Stimulated activated naive B cell treated with anti-CD40 and anti-IgM and Interleukin-4, amounts not matched to agents 10 μg/mL and 1 μg/mL and 100 μg/mL, for 72 hours (primary cell): ENCODE measurements around the gene GINS2.

Experiments used
- ATAC-seq, 2 donors: fragments of 150-1000 bp; cut with Tn5 transposase; replicated peaks; 2 replicates each; pipeline ENCODE4 v1.10.0; 2021; ENCODE audit warnings: moderate library complexity in 1 of 2
- DNase-seq: peaks from one replicate; pipeline ENCODE4 v3.0.0; 2021
- H3K27ac Mint-ChIP-seq: one replicate; pipeline ENCODE4 v1.8.0; 2022; ENCODE audit warnings: mild to moderate bottlenecking, mixed read lengths
- H3K27me3 Mint-ChIP-seq, 2 donors: one replicate each; pipeline ENCODE4 v1.8.0; 2022; ENCODE audit warnings: mixed read lengths in 2 of 2
- H3K36me3 Mint-ChIP-seq, 2 donors: one replicate each; pipeline ENCODE4 v1.8.0; 2022; ENCODE audit warnings: mixed read lengths in 2 of 2, mild to moderate bottlenecking in 1 of 2
- H3K4me1 Mint-ChIP-seq, 2 donors: one replicate each; pipeline ENCODE4 v1.8.0; 2022; ENCODE audit warnings: mixed read lengths in 2 of 2, mild to moderate bottlenecking in 1 of 2
- H3K4me3 Mint-ChIP-seq, 2 donors: one replicate each; pipeline ENCODE4 v1.8.0; 2022; ENCODE audit warnings: mild to moderate bottlenecking in 2 of 2, mixed read lengths in 2 of 2, moderate library complexity in 1 of 2
- H3K9me3 Mint-ChIP-seq, 2 donors: one replicate each; pipeline ENCODE4 v1.8.0; 2022; ENCODE audit warnings: mixed read lengths in 2 of 2, mild to moderate bottlenecking in 1 of 2

GINS2 gene

GRCh38 chr16:85675251-85675874 lies 13.4 kb downstream of the GINS2 start:
- Mint-ChIP-seq H3K27me3 (no peaks in the 10 kb centered on the region), H3K27ac (no peak overlapping the region), H3K36me3 (peaks cover 16 to 39% of the 10 kb centered on the region in 2 donors), H3K9me3 (no peaks in the 10 kb centered on the region), H3K4me1 (peaks cover 6 to 8% of the 10 kb centered on the region in 2 donors), H3K4me3 (no peak overlapping the region)
- no peak for DNase-seq
- peak in 1 of 2 donors; percentile 33 for ATAC-seq

DNA sequence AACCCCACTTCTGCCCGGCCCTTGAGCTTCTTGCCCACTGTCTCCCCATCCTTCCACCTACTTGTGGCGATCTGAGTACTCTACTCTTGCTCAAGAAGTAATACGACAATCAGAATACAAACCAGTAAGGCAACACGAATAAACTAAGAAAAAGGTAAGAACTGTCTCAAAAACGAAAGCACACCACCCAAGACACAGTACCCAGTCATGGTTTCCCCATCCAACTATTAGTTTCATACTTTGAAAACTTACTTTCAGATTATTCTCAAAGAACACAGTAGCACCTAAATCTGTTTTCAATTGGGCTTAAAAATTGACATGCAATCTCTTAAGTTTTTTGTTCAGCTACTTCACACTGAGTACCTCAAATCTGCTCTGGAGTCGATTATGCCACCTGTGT lies 13.9 kb downstream of the GINS2 start:
- no peaks in the 10 kb centered on the region for H3K9me3 Mint-ChIP-seq
- peaks cover under 1 to 4% of the 10 kb centered on the region in 2 donors for H3K4me1 Mint-ChIP-seq
- no peaks in the 10 kb centered on the region for H3K27me3 Mint-ChIP-seq
- no peak for ATAC-seq
- peaks cover 18 to 39% of the 10 kb centered on the region in 2 donors for H3K36me3 Mint-ChIP-seq
- DNase-seq: no peak
- H3K4me3 Mint-ChIP-seq: no peak overlapping the region
- no peak overlapping the region for H3K27ac Mint-ChIP-seq

DNA sequence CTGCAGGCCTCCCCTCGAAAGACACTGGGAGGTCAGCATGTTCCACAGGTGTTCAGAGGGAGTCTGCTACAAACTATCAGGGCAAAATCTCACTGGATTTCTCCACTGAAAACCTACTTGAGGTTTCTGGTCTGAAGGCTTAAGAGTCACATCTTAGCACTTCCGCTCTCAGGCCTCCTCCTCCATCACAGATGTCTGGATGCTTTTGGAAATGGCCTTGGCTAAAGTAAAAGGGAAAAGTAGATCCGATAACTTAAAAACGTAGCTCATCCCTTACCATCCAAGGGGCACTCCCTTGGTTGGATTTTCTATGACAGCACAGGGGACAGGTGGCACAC lies 14.4 kb downstream of the GINS2 start:
- no peak for ATAC-seq
- Mint-ChIP-seq H3K4me1 (peaks cover 0 to 2% of the 10 kb centered on the region in 2 donors), H3K9me3 (no peaks in the 10 kb centered on the region), H3K27ac (no peak overlapping the region), H3K27me3 (no peaks in the 10 kb centered on the region), H3K4me3 (no peak overlapping the region), H3K36me3 (peaks cover 22 to 40% of the 10 kb centered on the region in 2 donors)
- DNase-seq: no peak

DNA sequence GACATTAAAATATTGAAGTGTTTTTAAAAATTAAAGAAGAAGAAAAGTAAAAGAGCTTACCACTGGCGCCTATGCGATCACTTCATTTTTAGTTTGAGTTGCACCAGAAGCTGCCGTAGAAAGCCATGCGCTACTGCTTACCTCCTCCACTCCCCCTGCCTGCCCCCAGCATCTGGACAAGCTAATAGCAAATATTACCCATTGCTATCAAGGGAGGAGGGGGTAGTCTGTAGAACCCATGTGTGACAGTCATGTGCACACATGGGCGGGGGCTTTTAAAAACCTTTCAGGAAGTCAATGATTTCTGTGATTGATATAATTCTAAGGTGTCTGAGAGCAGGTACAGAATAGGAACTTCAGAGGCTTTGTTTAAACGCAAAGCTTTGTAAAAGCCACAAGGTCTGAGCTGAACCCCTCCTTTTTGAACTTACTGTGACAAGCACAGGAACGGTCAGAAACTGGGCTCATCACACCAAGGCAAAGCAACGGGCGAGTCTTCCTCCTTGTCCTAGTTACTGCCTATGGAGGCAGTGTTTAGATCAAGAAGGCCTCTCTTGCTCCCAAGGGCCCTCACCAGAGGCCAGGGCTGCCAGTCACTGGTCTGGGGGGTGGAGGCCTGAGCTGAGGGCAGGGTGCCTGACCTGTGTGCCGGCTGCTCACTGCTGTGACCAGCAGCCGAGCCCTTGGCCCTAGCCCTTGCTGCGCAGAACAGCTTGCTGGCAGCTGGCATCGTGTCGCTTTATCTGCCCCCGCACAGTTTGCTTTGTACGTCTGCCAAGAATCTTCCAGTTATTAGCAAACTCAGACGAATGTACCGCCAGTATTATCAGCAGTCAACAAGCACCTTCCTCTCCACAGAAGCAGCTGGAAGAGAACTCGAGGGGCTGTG lies 15.0 kb downstream of the GINS2 start:
- H3K4me3 Mint-ChIP-seq: no peak overlapping the region
- ATAC-seq: no peak
- H3K9me3 Mint-ChIP-seq: no peaks in the 10 kb centered on the region
- H3K27me3 Mint-ChIP-seq: no peaks in the 10 kb centered on the region
- peaks cover 24 to 42% of the 10 kb centered on the region in 2 donors for H3K36me3 Mint-ChIP-seq
- DNase-seq: no peak
- peaks cover 0 to 2% of the 10 kb centered on the region in 2 donors for H3K4me1 Mint-ChIP-seq
- no peak overlapping the region for H3K27ac Mint-ChIP-seq

DNA sequence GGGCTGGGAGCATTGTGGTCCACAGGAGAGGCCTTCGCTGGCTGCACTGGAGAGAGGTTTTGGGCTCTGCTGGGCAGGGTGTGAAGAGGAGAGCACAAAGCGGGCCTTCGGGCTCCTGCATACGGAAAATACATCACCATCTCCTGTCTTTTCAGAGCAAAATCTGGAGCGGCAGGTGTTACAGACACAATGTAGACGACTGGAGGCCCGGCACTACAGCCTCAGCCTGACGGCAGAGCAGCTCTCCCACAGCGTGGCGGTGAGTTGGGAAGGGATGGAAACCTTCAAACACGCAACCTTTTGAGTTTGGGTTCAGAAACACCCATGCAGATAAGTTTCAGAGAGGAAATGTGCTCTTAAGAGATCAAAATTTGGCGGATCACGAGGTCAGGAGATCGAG lies 17.9 kb downstream of the GINS2 start:
- H3K4me1 Mint-ChIP-seq: peaks cover 0 to 2% of the 10 kb centered on the region in 2 donors
- H3K27ac Mint-ChIP-seq: peak overlapping the region; percentile 21
- no peaks in the 10 kb centered on the region for H3K9me3 Mint-ChIP-seq
- ATAC-seq (no peak), DNase-seq (no peak)
- H3K4me3 Mint-ChIP-seq: no peak overlapping the region
- no peaks in the 10 kb centered on the region for H3K27me3 Mint-ChIP-seq
- H3K36me3 Mint-ChIP-seq: peaks cover 36 to 63% of the 10 kb centered on the region in 2 donors

GRCh38 chr16:85668676-85669424 lies 19.9 kb downstream of the GINS2 start:
- Mint-ChIP-seq H3K4me3 (no peak overlapping the region), H3K27ac (no peak overlapping the region), H3K36me3 (peaks cover 32 to 63% of the 10 kb centered on the region in 2 donors), H3K4me1 (no peaks in the 10 kb centered on the region), H3K9me3 (no peaks in the 10 kb centered on the region), H3K27me3 (no peaks in the 10 kb centered on the region)
- ATAC-seq: no peak
- no peak for DNase-seq

DNA sequence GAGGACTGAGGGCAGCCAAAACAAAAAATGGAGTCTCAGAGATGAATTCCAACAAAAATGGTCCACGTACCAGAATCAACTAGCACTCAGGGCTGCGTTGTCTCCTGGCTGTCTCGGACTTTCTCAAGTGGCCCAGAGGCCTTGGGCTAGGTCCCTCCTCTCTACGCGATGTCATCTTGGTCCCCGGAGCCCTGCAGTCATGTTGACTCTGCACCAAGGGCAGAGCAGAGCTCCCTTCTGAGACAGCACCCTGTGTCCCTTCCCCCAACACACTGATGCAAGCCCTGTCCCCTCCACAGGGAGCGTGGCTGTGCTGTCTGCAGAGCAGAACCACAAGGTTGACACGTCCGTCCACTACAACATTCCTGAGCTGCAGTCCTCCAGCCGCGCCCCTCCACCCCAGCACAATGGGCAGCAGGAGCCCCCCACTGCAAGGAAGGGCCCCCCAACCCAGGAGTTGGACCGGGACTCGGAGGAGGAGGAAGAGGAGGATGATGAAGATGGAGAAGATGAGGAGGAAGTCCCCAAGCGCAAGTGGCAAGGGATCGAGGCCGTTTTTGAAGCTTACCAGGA lies 20.8 kb downstream of the GINS2 start:
- no peaks in the 10 kb centered on the region for H3K4me1 Mint-ChIP-seq
- H3K27me3 Mint-ChIP-seq: no peaks in the 10 kb centered on the region
- peak overlapping the region; percentile 83 for H3K27ac Mint-ChIP-seq
- peaks cover 33 to 70% of the 10 kb centered on the region in 2 donors for H3K36me3 Mint-ChIP-seq
- H3K4me3 Mint-ChIP-seq: no peak overlapping the region
- ATAC-seq: no peak
- H3K9me3 Mint-ChIP-seq: no peaks in the 10 kb centered on the region
- no peak for DNase-seq

DNA sequence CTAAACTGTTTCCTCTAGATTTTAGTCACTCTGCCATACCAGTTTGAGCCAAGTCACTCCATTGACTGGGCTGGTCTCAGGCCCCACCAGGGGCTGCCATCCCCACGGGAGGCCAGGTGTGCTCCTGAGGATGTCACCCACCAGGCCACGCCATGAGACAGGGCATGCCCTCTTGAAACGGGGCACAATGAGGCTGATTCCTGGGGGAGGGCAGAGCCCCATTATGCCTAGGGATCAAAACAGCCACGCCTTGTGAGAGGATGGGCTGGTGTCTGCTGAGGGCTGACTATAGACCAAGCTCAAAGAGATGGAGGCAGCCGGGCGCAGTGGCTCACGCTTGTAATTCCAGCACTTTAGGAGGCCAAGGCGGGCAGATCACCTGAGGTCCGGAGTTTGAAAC lies 21.5 kb downstream of the GINS2 start:
- H3K9me3 Mint-ChIP-seq: no peaks in the 10 kb centered on the region
- H3K4me3 Mint-ChIP-seq: no peak overlapping the region
- peaks cover 38 to 67% of the 10 kb centered on the region in 2 donors for H3K36me3 Mint-ChIP-seq
- no peaks in the 10 kb centered on the region for H3K4me1 Mint-ChIP-seq
- DNase-seq: no peak
- ATAC-seq: no peak
- peak overlapping the region; percentile 47 for H3K27ac Mint-ChIP-seq
- no peaks in the 10 kb centered on the region for H3K27me3 Mint-ChIP-seq

GRCh38 chr16:85665929-85666328 lies 22.8 kb downstream of the GINS2 start:
- DNase-seq (no peak), ATAC-seq (no peak)
- peaks cover 37 to 65% of the 10 kb centered on the region in 2 donors for H3K36me3 Mint-ChIP-seq
- H3K27ac Mint-ChIP-seq: no peak overlapping the region
- no peak overlapping the region for H3K4me3 Mint-ChIP-seq
- H3K4me1 Mint-ChIP-seq: no peaks in the 10 kb centered on the region
- no peaks in the 10 kb centered on the region for H3K9me3 Mint-ChIP-seq
- no peaks in the 10 kb centered on the region for H3K27me3 Mint-ChIP-seq

- Mint-ChIP-seq H3K27me3 (no peaks in the 10 kb centered on the region), H3K4me1 (no peaks in the 10 kb centered on the region), H3K27ac (no peak overlapping the region), H3K36me3 (peaks cover 33 to 61% of the 10 kb centered on the region in 2 donors), H3K4me3 (no peak overlapping the region), H3K9me3 (no peaks in the 10 kb centered on the region)
- DNase-seq (no peak), ATAC-seq (no peak)
These were observed 23.4 kb downstream of the GINS2 start for GRCh38 chr16:85665373-85665740.

DNA sequence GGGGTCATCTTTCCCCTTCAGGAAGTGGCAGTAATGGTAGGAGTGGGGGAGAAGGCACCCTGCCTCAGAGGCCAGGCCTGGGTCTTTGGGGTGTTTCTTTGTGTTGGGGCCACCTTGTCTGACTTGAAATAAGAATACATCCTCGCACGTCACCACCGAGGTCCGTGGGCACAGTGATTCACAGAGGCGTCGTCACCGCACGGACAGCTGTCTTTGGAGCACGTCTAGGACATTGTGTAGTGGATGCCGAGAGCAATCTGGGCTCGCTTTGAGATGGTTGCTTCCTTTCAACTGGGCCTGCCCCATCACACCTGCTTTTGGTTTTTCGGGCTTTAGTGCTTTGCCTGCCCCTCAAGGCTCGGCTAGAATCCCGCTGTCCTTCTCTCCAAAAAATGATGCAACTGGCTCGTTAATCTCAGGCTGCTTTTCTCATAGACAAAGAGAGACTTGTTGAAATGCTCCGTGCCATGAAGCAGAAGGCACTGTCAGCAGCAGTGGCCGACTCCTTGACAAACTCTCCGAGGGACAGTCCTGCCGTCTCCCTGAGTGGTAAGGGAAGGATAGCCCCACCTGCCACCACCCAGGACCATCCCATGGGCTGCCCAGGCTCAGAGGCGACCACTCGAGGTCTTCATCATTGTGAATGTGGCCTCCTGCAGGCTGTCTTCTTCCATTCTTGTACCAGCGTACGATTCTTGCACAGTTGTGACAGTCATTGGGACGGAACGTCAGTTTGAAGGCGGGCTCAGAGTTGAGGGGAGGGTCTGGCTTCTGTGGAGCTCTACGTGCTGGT lies 24.0 kb downstream of the GINS2 start:
- Mint-ChIP-seq H3K27me3 (no peaks in the 10 kb centered on the region), H3K36me3 (peaks cover 34 to 58% of the 10 kb centered on the region in 2 donors), H3K4me3 (no peak overlapping the region), H3K4me1 (peaks cover 2 to 4% of the 10 kb centered on the region in 2 donors), H3K27ac (peak overlapping the region; percentile 5), H3K9me3 (no peaks in the 10 kb centered on the region)
- no peak for ATAC-seq
- no peak for DNase-seq

DNA sequence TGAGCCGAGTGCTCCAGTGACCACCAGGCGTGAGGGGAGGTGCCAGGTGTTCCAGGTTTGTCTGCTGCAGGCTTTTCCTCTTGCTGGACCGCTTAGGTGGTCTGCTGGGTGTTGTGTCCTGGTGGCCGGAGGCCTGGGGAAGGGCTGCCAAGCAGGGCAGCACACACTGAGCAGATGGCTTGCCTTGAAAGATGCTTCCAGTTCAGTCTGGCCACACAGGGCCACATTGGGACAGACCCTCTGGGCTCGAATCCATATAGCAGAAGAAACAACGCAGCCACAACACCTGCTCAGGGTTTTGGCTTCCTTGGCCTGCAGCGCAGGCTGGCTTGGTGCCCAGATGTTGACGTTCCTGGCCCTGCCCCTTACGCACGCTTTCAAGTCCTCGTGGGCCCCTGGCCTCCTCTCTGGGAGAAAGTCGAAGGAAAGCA lies 24.8 kb downstream of the GINS2 start:
- ATAC-seq: no peak

DNA sequence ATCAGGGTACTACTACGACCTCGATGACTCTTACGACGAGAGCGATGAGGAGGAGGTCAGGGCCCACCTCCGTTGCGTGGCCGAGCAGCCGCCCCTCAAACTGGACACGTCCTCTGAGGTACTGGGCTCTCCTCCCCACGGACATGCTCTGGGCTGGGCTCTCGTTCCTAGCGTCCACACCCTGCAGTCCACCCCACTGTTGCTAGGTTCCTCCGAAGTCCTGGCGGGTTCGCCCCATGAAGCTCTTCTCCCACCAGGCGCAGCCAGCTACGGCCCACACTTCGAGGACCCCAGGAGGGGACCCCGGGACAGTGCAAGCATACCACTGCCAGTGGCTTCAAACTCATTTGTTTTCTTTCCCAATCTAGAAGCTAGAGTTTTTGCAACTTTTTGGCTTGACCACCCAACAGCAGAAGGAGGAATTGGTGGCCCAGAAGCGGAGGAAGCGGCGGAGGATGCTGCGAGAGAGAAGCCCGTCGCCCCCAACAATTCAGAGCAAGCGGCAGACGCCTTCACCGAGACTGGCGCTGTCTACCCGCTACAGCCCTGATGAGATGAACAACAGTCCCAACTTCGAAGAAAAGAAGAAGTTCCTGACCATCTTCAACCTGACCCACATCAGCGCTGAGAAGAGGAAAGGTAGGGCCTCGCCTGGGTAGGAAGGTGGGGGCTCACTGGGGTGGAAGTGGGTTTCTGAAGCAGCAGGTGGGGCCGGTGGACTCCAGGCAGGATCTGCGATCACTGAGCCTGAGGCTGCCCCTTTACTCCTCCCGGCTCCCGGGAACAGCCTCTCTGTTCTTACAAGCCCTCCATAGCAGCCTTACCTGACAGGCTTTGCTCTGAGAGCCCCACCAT lies 25.6 kb downstream of the GINS2 start:
- Mint-ChIP-seq H3K27me3 (no peaks in the 10 kb centered on the region), H3K27ac (no peak overlapping the region), H3K9me3 (no peaks in the 10 kb centered on the region), H3K36me3 (peaks cover 38 to 62% of the 10 kb centered on the region in 2 donors), H3K4me3 (no peak overlapping the region), H3K4me1 (peaks cover 6% of the 10 kb centered on the region in 2 donors)
- ATAC-seq (no peak), DNase-seq (no peak)

More for the DNA sequence above, 24.8 kb downstream of the GINS2 start:
- DNase-seq: no peak
- Mint-ChIP-seq H3K9me3 (no peaks in the 10 kb centered on the region), H3K4me1 (peaks cover 6% of the 10 kb centered on the region in 2 donors), H3K4me3 (no peak overlapping the region), H3K36me3 (peaks cover 33 to 57% of the 10 kb centered on the region in 2 donors), H3K27ac (no peak overlapping the region), H3K27me3 (no peaks in the 10 kb centered on the region)
